ENCODE results near the gene ADNP.

GRCh38 chr20:50895111-50895830 is 36.0 kb downstream of the ADNP start:
- TF ChIP-seq EZH2 (IDR thresholded peaks at IDR 0.05; ENCODE audit: borderline replicate concordance, insufficient read depth, low read depth, low read length, poor library complexity, severe bottlenecking) (no peak), CTCF (IDR thresholded peaks at IDR 0.05) (no peak)

Measured in B cell (primary cell).